22Rv1 (cell line): ENCODE results near the gene MAP2.
A peak's percentile ranks its signal among the peaks of the same experiment; 100 is the strongest.

Experiments used
- H3K27ac ChIP-seq: fragments of 450-650 bp; 2 replicates; pipeline ENCODE4 v1.5.1; 2017
- ZFX ChIP-seq: fragments of 450-650 bp; IDR thresholded peaks from 2 replicates; pipeline ENCODE4 v1.6.1; 2017; ENCODE audit warnings: antibody characterized with exemption, borderline replicate concordance
- TF ChIP-seq, protein P1 (sequence below): fragments of 450-650 bp; IDR thresholded peaks from 2 replicates; pipeline ENCODE4 v1.5.1; 2017; ENCODE audit warnings: mild to moderate bottlenecking

MAP2 gene

DNA sequence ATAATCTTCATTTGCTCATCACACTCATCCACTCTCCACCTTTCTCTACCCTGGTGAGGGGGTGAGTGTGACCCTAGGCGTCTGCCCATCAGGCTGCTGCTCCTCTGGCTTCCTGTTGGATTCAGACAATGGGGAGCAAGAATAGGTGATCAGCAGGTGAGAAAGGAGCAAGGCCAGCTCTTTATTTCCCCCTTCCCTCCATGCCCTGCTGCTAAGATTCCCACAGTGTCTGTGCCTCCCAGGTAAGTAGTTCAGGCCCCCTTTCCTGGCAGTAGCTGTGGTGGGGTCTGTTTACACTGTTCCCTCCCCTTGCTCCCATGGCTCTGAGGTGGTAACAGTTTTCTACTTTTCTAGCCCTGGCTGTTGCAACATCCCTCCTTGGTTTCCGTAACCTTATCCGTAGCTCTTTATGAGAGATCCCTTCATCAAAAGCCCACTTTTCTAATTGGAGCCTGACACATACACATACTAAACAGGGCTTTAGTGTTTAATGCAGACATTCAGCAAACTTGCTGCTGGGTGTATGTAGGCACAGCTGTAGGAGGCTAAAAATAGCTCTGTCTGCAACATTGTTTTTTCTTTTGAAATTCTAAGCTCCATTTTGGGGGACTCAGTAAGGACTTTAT, 27.5 kb downstream of the MAP2 start:
- no peak for TF ChIP-seq ZFX
- TF ChIP-seq, protein P1, sequence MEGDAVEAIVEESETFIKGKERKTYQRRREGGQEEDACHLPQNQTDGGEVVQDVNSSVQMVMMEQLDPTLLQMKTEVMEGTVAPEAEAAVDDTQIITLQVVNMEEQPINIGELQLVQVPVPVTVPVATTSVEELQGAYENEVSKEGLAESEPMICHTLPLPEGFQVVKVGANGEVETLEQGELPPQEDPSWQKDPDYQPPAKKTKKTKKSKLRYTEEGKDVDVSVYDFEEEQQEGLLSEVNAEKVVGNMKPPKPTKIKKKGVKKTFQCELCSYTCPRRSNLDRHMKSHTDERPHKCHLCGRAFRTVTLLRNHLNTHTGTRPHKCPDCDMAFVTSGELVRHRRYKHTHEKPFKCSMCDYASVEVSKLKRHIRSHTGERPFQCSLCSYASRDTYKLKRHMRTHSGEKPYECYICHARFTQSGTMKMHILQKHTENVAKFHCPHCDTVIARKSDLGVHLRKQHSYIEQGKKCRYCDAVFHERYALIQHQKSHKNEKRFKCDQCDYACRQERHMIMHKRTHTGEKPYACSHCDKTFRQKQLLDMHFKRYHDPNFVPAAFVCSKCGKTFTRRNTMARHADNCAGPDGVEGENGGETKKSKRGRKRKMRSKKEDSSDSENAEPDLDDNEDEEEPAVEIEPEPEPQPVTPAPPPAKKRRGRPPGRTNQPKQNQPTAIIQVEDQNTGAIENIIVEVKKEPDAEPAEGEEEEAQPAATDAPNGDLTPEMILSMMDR = no peak
- no peak overlapping the region for H3K27ac ChIP-seq

DNA sequence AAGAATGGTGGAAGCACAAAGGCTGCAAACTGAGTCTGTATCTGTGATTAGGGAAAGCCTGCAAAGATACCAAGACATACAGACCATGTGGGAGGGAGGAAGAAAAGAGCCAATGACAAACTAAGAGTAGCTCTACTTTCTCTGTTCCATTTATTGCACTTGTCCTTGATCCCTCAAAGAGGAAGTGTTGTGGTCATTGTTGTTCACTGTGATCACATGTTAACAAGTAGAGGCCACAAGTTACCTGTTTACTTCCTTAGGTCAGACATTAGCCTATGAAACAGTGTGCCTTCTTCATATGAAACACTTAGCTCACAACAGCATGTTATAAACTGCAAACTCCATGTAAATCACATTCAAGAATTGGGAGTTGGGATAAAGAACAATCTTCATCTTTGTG, 32.6 kb downstream of the MAP2 start:
- H3K27ac ChIP-seq = no peak overlapping the region

DNA sequence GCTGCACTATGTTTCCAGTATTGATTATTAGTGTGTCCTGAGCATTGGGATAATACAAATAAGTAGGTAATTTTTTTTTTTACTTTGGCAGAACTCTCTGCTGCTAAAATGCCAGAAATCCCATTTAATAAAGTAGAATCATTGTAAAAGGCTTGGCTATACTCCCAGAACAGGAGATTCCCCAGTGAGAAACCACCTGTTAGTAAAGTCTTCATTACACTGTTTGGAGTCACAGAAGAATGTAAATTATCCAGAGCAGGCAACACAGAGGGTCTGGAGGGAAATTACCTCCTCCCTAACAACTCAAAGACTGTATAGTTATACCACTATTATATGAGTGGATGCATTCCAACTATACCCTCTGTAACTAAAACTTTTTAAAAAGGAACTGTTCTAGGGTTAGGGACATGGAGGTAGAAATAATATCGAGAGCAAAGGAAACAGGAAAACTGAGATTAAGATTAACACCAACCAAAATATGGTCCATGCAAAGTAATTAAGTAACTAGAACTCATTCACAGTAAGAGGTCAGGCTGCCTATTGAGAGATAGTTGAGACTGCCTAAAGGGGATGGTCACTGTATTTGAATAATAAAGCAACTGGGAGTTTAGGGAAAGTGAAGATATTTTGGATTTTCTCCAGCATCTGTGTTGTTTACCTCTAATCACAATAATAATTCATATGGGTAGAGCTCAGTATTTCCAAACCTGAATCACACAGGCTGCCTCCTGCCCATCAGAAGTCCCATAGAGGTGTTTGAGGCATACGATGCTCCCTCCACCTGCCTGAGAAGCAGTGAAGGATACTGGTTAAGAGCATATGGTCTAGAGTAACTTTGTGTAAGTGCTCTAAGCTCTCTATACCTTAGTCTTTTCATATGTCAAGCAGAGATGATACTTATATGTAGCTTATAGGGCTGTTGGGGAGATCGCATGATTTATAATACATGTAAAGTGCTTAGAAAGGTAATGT, 34.4 kb downstream of the MAP2 start:
- H3K27ac ChIP-seq = no peak overlapping the region
- TF ChIP-seq ZFX = no peak

More for the DNA sequence above, 32.6 kb downstream of the MAP2 start:
- TF ChIP-seq, protein P1 = no peak
- no peak for TF ChIP-seq ZFX

DNA sequence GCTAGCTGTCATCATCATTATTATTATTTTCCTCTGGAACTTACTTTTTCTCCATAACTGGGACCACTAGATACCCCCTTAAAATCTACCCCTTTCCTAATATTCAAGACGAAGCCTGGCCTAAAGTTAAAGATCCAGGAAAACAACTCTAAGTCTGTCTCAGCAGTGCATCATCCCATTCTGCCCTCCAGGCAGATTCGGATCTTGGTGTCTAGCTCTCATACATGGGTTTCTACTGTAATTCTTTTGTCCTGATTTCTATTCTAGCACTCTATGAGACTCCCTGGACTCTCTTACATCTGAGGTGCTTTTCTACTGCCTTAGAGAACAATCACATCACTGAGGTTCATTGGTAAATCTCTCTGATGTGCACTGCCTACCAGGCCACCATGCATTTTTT, 35.5 kb downstream of the MAP2 start:
- TF ChIP-seq, protein P1 = no peak
- TF ChIP-seq ZFX = no peak
- H3K27ac ChIP-seq = no peak overlapping the region

DNA sequence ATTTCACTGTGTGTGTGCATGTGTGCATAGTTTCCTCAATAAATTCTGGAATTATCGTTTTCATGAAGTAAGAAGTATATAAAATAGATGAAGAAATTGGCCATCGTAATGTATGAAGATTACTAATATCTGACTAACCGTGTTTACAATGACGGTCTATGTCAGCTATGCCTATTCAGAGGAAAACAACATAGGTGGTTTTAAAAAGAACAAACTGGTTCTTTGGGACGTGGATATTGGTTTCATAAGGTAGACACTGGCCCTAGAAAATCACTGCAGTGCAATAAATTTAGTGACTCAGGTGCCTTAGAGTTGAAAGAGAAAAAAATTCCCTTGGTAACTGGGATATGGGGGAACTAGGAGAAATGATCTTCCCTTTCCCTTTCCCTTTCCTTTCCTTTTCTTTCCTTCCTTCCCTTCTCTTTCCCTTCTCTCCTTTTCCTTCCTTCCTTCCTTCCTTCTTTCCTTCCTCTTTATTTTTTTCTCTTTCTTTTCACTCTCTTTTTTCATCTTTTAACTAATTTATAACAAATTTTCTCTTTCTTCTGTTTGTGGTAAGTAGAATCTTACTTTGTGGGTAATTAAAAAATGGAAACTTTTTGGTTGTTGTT, 36.4 kb downstream of the MAP2 start:
- no peak overlapping the region for H3K27ac ChIP-seq
- no peak for TF ChIP-seq ZFX
- TF ChIP-seq, protein P1 = no peak

DNA sequence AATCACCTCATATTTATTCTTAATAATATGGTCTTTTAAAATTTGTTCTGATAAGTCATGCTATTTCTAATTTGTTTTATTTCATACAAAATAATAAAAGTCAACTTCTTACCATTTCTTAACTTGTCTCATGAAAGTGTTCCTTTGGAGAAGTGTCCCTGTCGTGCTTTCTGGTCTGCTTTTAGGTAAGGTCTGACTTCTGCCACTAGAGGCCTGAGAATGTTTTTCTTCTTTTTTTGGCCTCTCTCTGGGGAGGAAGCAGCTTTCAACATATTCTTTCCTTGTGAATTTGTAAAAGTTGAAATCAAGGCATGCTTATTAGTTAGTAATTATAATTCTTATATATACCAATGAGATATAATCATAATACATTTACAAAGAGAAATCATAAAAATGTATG, 39.4 kb downstream of the MAP2 start:
- TF ChIP-seq, protein P1 = peak; percentile 12; the same call in 1 of the 2 replicates
- no peak for TF ChIP-seq ZFX
- H3K27ac ChIP-seq = no peak overlapping the region

DNA sequence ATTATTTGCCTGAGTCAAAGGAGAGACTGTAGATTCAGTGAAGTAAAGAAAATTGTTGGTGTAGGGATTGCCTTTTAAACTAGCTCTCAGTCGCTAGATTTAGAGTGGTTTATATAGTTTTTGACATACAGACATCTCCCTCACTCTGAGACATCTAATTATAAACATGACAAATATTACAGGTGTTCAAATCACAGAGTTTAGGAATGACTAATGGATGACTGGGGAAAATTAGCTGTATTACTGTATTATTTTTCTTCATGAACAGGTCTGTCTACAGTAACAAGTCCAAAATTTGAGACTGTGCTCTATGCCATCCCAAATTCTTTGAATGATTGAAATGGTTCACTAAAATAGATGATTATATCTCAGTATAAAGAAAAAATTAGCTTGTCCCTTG, 40.0 kb downstream of the MAP2 start:
- H3K27ac ChIP-seq = no peak overlapping the region
- no peak for TF ChIP-seq ZFX
- TF ChIP-seq, protein P1 = no peak
